Measurements from ENCODE around the gene YPEL2. TPM values are rescaled to one million over a fixed set of nuclear protein-coding genes. Genes with fewer than 3 reads are reported as not detected.
A peak's percentile ranks its signal among the peaks of the same experiment; 100 is the strongest.

YPEL2 gene
- total and polyA plus RNA-seq, 2 of the 13 experiments (the other 11 are each of a cell fraction or from before 2014, with no cell fraction given): 8.5 to 21.1 TPM

DNA sequence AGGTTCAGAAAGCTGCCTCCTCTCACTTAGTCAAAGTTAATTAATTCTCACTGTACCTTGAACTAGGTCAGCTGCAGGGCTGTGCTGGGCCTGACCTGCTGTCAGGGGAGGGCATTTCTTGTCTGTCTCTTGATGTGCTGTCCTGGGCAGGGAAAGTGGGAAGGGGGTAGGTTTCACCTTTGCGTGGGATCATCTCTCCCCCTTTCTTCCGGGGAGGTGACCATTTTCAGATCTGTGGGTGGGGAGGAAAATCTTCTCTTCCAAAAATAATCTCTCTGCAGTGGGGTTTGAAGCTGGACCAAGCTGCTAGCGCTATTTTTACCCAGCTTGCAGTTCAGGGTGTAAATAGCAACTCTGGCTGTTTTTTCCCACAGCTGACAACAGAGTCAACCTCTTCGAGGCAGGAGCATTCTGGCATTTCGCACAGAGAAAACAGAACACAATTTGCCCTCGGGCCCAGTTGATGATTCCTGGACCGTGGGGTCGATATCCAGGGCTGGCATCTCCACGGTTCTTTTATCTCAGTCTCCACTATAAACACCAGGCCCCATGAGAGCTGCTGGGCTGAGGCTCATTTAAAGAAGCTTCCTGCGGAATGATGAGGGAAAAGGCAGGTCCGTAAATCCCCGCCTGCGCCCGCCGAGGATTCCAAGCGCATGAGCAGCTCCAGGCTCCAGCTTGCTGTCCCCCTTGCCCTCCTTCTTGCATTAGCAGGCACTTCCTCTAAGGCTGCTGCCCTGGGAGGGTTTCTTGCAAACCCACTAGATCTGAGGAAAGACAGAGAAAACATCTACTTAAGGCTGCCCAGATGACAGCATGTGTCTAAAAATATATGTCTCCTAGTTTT lies 93.9 kb downstream of the YPEL2 start (continued):
- TF ChIP-seq, protein P1, sequence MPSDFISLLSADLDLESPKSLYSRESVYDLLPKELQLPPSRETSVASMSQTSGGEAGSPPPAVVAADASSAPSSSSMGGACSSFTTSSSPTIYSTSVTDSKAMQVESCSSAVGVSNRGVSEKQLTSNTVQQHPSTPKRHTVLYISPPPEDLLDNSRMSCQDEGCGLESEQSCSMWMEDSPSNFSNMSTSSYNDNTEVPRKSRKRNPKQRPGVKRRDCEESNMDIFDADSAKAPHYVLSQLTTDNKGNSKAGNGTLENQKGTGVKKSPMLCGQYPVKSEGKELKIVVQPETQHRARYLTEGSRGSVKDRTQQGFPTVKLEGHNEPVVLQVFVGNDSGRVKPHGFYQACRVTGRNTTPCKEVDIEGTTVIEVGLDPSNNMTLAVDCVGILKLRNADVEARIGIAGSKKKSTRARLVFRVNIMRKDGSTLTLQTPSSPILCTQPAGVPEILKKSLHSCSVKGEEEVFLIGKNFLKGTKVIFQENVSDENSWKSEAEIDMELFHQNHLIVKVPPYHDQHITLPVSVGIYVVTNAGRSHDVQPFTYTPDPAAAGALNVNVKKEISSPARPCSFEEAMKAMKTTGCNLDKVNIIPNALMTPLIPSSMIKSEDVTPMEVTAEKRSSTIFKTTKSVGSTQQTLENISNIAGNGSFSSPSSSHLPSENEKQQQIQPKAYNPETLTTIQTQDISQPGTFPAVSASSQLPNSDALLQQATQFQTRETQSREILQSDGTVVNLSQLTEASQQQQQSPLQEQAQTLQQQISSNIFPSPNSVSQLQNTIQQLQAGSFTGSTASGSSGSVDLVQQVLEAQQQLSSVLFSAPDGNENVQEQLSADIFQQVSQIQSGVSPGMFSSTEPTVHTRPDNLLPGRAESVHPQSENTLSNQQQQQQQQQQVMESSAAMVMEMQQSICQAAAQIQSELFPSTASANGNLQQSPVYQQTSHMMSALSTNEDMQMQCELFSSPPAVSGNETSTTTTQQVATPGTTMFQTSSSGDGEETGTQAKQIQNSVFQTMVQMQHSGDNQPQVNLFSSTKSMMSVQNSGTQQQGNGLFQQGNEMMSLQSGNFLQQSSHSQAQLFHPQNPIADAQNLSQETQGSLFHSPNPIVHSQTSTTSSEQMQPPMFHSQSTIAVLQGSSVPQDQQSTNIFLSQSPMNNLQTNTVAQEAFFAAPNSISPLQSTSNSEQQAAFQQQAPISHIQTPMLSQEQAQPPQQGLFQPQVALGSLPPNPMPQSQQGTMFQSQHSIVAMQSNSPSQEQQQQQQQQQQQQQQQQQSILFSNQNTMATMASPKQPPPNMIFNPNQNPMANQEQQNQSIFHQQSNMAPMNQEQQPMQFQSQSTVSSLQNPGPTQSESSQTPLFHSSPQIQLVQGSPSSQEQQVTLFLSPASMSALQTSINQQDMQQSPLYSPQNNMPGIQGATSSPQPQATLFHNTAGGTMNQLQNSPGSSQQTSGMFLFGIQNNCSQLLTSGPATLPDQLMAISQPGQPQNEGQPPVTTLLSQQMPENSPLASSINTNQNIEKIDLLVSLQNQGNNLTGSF (CRISPR knock-in tag; IDR thresholded peaks at IDR 0.05): no peak
- TF ChIP-seq ZSCAN21 (CRISPR knock-in tag; IDR thresholded peaks at IDR 0.05; ENCODE audit: borderline replicate concordance) (0 out of 2 replicates have a peak, but pooled peaks have one; percentile 27), ZNF816 (CRISPR knock-in tag; IDR thresholded peaks at IDR 0.05; ENCODE audit: borderline replicate concordance) (no peak), REXO4 (CRISPR knock-in tag; IDR thresholded peaks at IDR 0.05; ENCODE audit: borderline replicate concordance) (no peak), PHF5A (CRISPR knock-in tag; IDR thresholded peaks at IDR 0.05; ENCODE audit: low read depth, unreplicated experiment) (no peak), FOXC1 (CRISPR knock-in tag; IDR thresholded peaks at IDR 0.05; ENCODE audit: borderline replicate concordance) (0 out of 2 replicates have a peak, but pooled peaks have one; percentile 68), ZNF775 (CRISPR knock-in tag; IDR thresholded peaks at IDR 0.05; ENCODE audit: borderline replicate concordance) (no peak), RARA (CRISPR knock-in tag; IDR thresholded peaks at IDR 0.05) (peak; percentile 39), HNF4G (IDR thresholded peaks at IDR 0.05; ENCODE audit: borderline replicate concordance, low read depth, low read length) (peak; percentile 60; the same call in 1 of the 2 replicates), HNF4G (CRISPR knock-in tag; IDR thresholded peaks at IDR 0.05; ENCODE audit: borderline replicate concordance, low read depth) (no peak)
- TF ChIP-seq, protein P2, sequence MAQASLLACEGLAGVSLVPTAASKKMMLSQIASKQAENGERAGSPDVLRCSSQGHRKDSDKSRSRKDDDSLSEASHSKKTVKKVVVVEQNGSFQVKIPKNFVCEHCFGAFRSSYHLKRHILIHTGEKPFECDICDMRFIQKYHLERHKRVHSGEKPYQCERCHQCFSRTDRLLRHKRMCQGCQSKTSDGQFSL (CRISPR knock-in tag; IDR thresholded peaks at IDR 0.05): no peak
- TF ChIP-seq, protein P3, sequence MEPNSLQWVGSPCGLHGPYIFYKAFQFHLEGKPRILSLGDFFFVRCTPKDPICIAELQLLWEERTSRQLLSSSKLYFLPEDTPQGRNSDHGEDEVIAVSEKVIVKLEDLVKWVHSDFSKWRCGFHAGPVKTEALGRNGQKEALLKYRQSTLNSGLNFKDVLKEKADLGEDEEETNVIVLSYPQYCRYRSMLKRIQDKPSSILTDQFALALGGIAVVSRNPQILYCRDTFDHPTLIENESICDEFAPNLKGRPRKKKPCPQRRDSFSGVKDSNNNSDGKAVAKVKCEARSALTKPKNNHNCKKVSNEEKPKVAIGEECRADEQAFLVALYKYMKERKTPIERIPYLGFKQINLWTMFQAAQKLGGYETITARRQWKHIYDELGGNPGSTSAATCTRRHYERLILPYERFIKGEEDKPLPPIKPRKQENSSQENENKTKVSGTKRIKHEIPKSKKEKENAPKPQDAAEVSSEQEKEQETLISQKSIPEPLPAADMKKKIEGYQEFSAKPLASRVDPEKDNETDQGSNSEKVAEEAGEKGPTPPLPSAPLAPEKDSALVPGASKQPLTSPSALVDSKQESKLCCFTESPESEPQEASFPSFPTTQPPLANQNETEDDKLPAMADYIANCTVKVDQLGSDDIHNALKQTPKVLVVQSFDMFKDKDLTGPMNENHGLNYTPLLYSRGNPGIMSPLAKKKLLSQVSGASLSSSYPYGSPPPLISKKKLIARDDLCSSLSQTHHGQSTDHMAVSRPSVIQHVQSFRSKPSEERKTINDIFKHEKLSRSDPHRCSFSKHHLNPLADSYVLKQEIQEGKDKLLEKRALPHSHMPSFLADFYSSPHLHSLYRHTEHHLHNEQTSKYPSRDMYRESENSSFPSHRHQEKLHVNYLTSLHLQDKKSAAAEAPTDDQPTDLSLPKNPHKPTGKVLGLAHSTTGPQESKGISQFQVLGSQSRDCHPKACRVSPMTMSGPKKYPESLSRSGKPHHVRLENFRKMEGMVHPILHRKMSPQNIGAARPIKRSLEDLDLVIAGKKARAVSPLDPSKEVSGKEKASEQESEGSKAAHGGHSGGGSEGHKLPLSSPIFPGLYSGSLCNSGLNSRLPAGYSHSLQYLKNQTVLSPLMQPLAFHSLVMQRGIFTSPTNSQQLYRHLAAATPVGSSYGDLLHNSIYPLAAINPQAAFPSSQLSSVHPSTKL (CRISPR knock-in tag; IDR thresholded peaks at IDR 0.05): 0 out of 2 replicates have a peak, but pooled peaks have one; percentile 9
- TF ChIP-seq, protein P4, sequence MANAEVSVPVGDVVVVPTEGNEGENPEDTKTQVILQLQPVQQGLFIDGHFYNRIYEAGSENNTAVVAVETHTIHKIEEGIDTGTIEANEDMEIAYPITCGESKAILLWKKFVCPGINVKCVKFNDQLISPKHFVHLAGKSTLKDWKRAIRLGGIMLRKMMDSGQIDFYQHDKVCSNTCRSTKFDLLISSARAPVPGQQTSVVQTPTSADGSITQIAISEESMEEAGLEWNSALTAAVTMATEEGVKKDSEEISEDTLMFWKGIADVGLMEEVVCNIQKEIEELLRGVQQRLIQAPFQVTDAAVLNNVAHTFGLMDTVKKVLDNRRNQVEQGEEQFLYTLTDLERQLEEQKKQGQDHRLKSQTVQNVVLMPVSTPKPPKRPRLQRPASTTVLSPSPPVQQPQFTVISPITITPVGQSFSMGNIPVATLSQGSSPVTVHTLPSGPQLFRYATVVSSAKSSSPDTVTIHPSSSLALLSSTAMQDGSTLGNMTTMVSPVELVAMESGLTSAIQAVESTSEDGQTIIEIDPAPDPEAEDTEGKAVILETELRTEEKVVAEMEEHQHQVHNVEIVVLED (CRISPR knock-in tag; IDR thresholded peaks at IDR 0.05; ENCODE audit: borderline replicate concordance): no peak
- TF ChIP-seq, protein P5, sequence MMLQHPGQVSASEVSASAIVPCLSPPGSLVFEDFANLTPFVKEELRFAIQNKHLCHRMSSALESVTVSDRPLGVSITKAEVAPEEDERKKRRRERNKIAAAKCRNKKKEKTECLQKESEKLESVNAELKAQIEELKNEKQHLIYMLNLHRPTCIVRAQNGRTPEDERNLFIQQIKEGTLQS (CRISPR knock-in tag; IDR thresholded peaks at IDR 0.05): no peak
